ENCODE results near the gene ACADM. TPM values are rescaled to one million over a fixed set of nuclear protein-coding genes. Genes with fewer than 3 reads are reported as not detected.

The ACADM gene
- total RNA-seq, 2 experiments from 2014 or later = 47.5 to 49.8 TPM

DNA sequence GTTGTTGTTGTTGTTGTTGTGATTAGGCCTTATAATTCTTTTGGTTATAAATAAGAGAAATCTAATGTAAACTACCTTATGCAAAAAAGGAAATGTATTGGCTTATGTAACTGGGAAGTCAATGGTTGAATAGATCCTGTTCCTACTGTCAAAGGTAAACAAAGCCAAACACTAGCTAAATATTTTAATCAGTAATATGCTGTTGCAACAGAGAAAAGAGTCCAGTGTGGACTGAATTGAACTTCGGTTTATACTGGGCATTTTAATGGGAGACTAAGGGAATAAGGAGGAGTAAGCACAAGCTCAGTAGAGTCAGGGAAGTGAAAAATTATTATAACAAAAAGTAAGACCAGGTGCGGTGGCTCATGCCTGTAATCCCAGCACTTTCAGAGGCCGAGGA lies 87.6 kb downstream of the ACADM start:
- no peaks in the 10 kb centered on the region for H3K9me3 Mint-ChIP-seq
- intact Hi-C loops (cut with micrococcal nuclease) = no loop called here
- ATAC-seq (no peak), DNase-seq (no peak)
- no peaks in the 10 kb centered on the region for H3K27me3 Mint-ChIP-seq
- ChIA-PET POLR2A (no interaction called here), CTCF (interaction anchor here (1.5 kb wide), 1 partner anchor 10 kb away, joined by 3 read pairs; no protein-coding TSS in a partner anchor)
- H3K27ac Mint-ChIP-seq = no peak overlapping the region
- H3K4me1 Mint-ChIP-seq (ENCODE audit: low read depth) = no peaks in the 10 kb centered on the region
- TF ChIP-seq, protein P1, sequence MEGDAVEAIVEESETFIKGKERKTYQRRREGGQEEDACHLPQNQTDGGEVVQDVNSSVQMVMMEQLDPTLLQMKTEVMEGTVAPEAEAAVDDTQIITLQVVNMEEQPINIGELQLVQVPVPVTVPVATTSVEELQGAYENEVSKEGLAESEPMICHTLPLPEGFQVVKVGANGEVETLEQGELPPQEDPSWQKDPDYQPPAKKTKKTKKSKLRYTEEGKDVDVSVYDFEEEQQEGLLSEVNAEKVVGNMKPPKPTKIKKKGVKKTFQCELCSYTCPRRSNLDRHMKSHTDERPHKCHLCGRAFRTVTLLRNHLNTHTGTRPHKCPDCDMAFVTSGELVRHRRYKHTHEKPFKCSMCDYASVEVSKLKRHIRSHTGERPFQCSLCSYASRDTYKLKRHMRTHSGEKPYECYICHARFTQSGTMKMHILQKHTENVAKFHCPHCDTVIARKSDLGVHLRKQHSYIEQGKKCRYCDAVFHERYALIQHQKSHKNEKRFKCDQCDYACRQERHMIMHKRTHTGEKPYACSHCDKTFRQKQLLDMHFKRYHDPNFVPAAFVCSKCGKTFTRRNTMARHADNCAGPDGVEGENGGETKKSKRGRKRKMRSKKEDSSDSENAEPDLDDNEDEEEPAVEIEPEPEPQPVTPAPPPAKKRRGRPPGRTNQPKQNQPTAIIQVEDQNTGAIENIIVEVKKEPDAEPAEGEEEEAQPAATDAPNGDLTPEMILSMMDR (IDR thresholded peaks at IDR 0.05) = no peak
- no peaks in the 10 kb centered on the region for H3K36me3 Mint-ChIP-seq (ENCODE audit: low read depth)
- H3K4me3 Mint-ChIP-seq = no peak overlapping the region

Other genes starting within 250 kb of the ACADM start
- under 1 TPM; 0.11 to 0.22 TPM for gene SLC44A5, start 113.6 kb upstream of the ACADM start, total RNA-seq
- 100 to 1,000 TPM; 170 to 173 TPM for gene RABGGTB, start 61.5 kb downstream of the ACADM start, total RNA-seq
- gene MSH4, start 72.2 kb downstream of the ACADM start, total RNA-seq = under 1 TPM; 0.16 to 0.32 TPM
- not detected for gene ASB17, start 207.7 kb downstream of the ACADM start, total RNA-seq